Neural cell (in vitro differentiated cells): ENCODE measurements around the gene CIZ1. TPM values are rescaled to one million over a fixed set of nuclear protein-coding genes. Genes with fewer than 3 reads are reported as not detected.
A peak's percentile ranks its signal among the peaks of the same experiment; 100 is the strongest.

Experiments used
- H2AFZ ChIP-seq: fragments of 200-600, 300-800 bp; sonication (generic), shearing (Covaris generic); 2 replicates; pipeline ENCODE4 v1.6.0; 2014; ENCODE audit warnings: low read depth, mild to moderate bottlenecking, antibody characterized with exemption, low read length, moderate library complexity
- H3F3A ChIP-seq: fragments of 200-600 bp; shearing (Covaris generic); 2 replicates; pipeline ENCODE4 v1.6.1; 2016; ENCODE audit warnings: mild to moderate bottlenecking, moderate library complexity, mixed read lengths, antibody characterized with exemption, low read length; ENCODE audit not compliant: insufficient read depth, poor library complexity, severe bottlenecking
- H3K27ac ChIP-seq: fragments of 200-600, 300-800 bp; sonication (generic), shearing (Covaris generic); 2 replicates; pipeline ENCODE4 v1.5.1; 2014; ENCODE audit warnings: mild to moderate bottlenecking, low read length, moderate library complexity
- H3K27me3 ChIP-seq: fragments of 300-800, 200-600 bp; sonication (generic), shearing (Covaris generic); 2 replicates; pipeline ENCODE4 v1.6.0; 2014; ENCODE audit warnings: mild to moderate bottlenecking, low read depth, low read length, moderate library complexity; ENCODE audit not compliant: insufficient read depth
- H3K36me3 ChIP-seq: fragments of 300-800, 200-600 bp; sonication (generic), shearing (Covaris generic); 2 replicates; pipeline ENCODE4 v1.5.1; 2014; ENCODE audit warnings: mild to moderate bottlenecking, antibody characterized with exemption, low read length, moderate library complexity; ENCODE audit not compliant: insufficient read depth
- H3K4me2 ChIP-seq: fragments of 300-800, 200-600 bp; sonication (generic), shearing (Covaris generic); 2 replicates; pipeline ENCODE4 v1.6.0; 2014; ENCODE audit warnings: mild to moderate bottlenecking, low read length
- H3K4me3 ChIP-seq: fragments of 300-800, 200-600 bp; sonication (generic), shearing (Covaris generic); 2 replicates; pipeline ENCODE4 v1.5.1; 2014; ENCODE audit warnings: mild to moderate bottlenecking, low read length, moderate library complexity
- H3K79me2 ChIP-seq: fragments of 200-600 bp; shearing (Covaris generic); replicated peaks from 2 replicates; pipeline ENCODE4 v1.6.0; 2014; ENCODE audit warnings: mild to moderate bottlenecking, low read length, moderate library complexity; ENCODE audit not compliant: insufficient read depth
- H3K9ac ChIP-seq: fragments of 300-800, 200-600 bp; sonication (generic), shearing (Covaris generic); 2 replicates; pipeline ENCODE4 v1.6.1; 2016; ENCODE audit warnings: mild to moderate bottlenecking, low read length, mixed read lengths
- H3K9me2 ChIP-seq: fragments of 200-600 bp; shearing (Covaris generic); 2 replicates; pipeline ENCODE4 v1.6.1; 2016; ENCODE audit warnings: mild to moderate bottlenecking, low read length, mixed read lengths; ENCODE audit not compliant: insufficient read depth
- H3K9me3 ChIP-seq: fragments of 200-600, 300-800 bp; sonication (generic), shearing (Covaris generic); 2 replicates; pipeline ENCODE4 v1.6.1; 2016; ENCODE audit warnings: mild to moderate bottlenecking, mixed run types, low read length, moderate library complexity, mixed read lengths
- H4K20me1 ChIP-seq: fragments of 200-600 bp; shearing (Covaris generic); 2 replicates; pipeline ENCODE4 v1.6.1; 2016; ENCODE audit warnings: mild to moderate bottlenecking, mixed run types; ENCODE audit not compliant: insufficient read depth
- CTCF ChIP-seq: fragments of 450-650 bp; IDR thresholded peaks from 2 replicates; pipeline ENCODE4 v1.5.1; 2014; ENCODE audit warnings: antibody characterized with exemption, mild to moderate bottlenecking, moderate library complexity; ENCODE audit not compliant: poor library complexity, severe bottlenecking
- EP300 ChIP-seq: fragments of 450-650 bp; conservative IDR thresholded peaks from 2 replicates; pipeline ENCODE4 v1.6.1; 2014; ENCODE audit warnings: antibody characterized with exemption, mild to moderate bottlenecking, moderate library complexity; ENCODE audit not compliant: poor library complexity, severe bottlenecking
- EZH2 ChIP-seq: fragments of 200-600, 300-800 bp; shearing (Covaris generic), sonication (generic); IDR thresholded peaks from 2 replicates; pipeline ENCODE4 v1.6.1; 2014; ENCODE audit warnings: antibody characterized with exemption, low read length, borderline replicate concordance, mild to moderate bottlenecking; ENCODE audit not compliant: insufficient read depth, poor library complexity, severe bottlenecking
- MXI1 ChIP-seq: fragments of 450-650 bp; conservative IDR thresholded peaks from 2 replicates; pipeline ENCODE4 v1.6.1; 2014; ENCODE audit warnings: antibody characterized with exemption, mild to moderate bottlenecking; ENCODE audit not compliant: poor library complexity, severe bottlenecking
- POLR2AphosphoS5 ChIP-seq: IDR thresholded peaks from 2 replicates; pipeline ENCODE4 v1.6.1; 2012
- RAD21 ChIP-seq: fragments of 450-650 bp; conservative IDR thresholded peaks from 2 replicates; pipeline ENCODE4 v1.6.1; 2014; ENCODE audit warnings: antibody characterized with exemption, mild to moderate bottlenecking, moderate library complexity
- REST ChIP-seq: IDR thresholded peaks from 2 replicates; pipeline ENCODE4 v1.6.1; 2012; ENCODE audit warnings: borderline replicate concordance
- SMC3 ChIP-seq: fragments of 450-650 bp; conservative IDR thresholded peaks from 2 replicates; pipeline ENCODE4 v1.6.1; 2014; ENCODE audit warnings: antibody characterized with exemption, mild to moderate bottlenecking, moderate library complexity; ENCODE audit not compliant: poor library complexity
- TAF1 ChIP-seq: IDR thresholded peaks from 2 replicates; pipeline ENCODE4 v1.6.1; 2012; ENCODE audit warnings: low read depth
- polyA minus RNA-seq: library from RNA; depleted of rRNA, polyadenylated mRNA; stranded (reverse); fragments of >200 nt; gene quantifications from 2 replicates; pipeline ENCODE4 v1.2.3, GENCODE V29; 2014
- polyA plus RNA-seq: library from polyadenylated mRNA; depleted of rRNA; stranded (reverse); fragments of >200 nt; gene quantifications from 2 replicates; pipeline ENCODE4 v1.2.3, GENCODE V29; 2014

The CIZ1 gene
- polyA plus RNA-seq (25.6 and 27.8 TPM in 2 replicates), polyA minus RNA-seq (31.9 and 34.2 TPM in 2 replicates)

- H3K9me2 ChIP-seq = no peaks in the 10 kb centered on the region
- no peaks in the 10 kb centered on the region for H3F3A ChIP-seq
- peak within 1 kb of the TSS; percentile 97 for H3K9ac ChIP-seq
- no peaks in the 10 kb centered on the region for H3K9me3 ChIP-seq
- peaks cover 8% of the 10 kb centered on the region for H3K79me2 ChIP-seq
- H3K36me3 ChIP-seq = no peaks in the 10 kb centered on the region
- peak within 1 kb of the TSS; percentile 90 for H2AFZ ChIP-seq
- H3K4me2 ChIP-seq = peak within 1 kb of the TSS; percentile 79
- TF ChIP-seq RAD21 (peak; percentile 19), SMC3 (peak; percentile 35), POLR2AphosphoS5 (peak; percentile 47), EP300 (no peak), EZH2 (no peak), MXI1 (peak; percentile 31), REST (peak; percentile 20), CTCF (peak; percentile 87), TAF1 (no peak)
- H3K27me3 ChIP-seq = no peaks in the 10 kb centered on the region
- H4K20me1 ChIP-seq = no peaks in the 10 kb centered on the region
- H3K4me3 ChIP-seq = peak within 1 kb of the TSS; percentile 89
- peak within 1 kb of the TSS; percentile 90 for H3K27ac ChIP-seq
Measured at GRCh38 chr9:128191406-128192046, at the start of gene CIZ1. Gene CIZ1 (minus strand): TSS chr9:128191572. CDS start chr9:128190857, 715 bp downstream.

- H3K4me2 ChIP-seq = no peak overlapping the region
- no peak overlapping the region for H3K4me3 ChIP-seq
- H3K36me3 ChIP-seq = peaks cover 4% of the 10 kb centered on the region
- no peaks in the 10 kb centered on the region for H3K27me3 ChIP-seq
- H3K9ac ChIP-seq = no peak overlapping the region
- no peak for TF ChIP-seq CTCF
- no peak for TF ChIP-seq REST
- TF ChIP-seq MXI1 = no peak
- TF ChIP-seq POLR2AphosphoS5 = no peak
- TF ChIP-seq EP300 = no peak
- no peak for TF ChIP-seq RAD21
- no peak overlapping the region for H2AFZ ChIP-seq
- no peaks in the 10 kb centered on the region for H3F3A ChIP-seq
- H3K9me3 ChIP-seq = no peaks in the 10 kb centered on the region
- no peaks in the 10 kb centered on the region for H4K20me1 ChIP-seq
- H3K9me2 ChIP-seq = no peaks in the 10 kb centered on the region
- H3K27ac ChIP-seq = no peak overlapping the region
- H3K79me2 ChIP-seq = no peaks in the 10 kb centered on the region
Measured at GRCh38 chr9:128233817-128234406, 42.5 kb upstream of the CIZ1 start.
